HepG2 (cell line): ENCODE results near the gene SAPCD2.

Experiments used
- BRD4 ChIP-seq: sonication (generic); formaldehyde crosslinking; IDR thresholded peaks from 2 replicates; pipeline ENCODE4 v1.4.0; 2020; ENCODE audit warnings: missing genetic modification reagents
- CEBPB ChIP-seq: IDR thresholded peaks from 2 replicates; pipeline ENCODE4 v1.6.1; 2011; ENCODE audit warnings: low read depth, low read length, improper control_type of control experiment, borderline replicate concordance
- CTCF ChIP-seq: sonication (generic); formaldehyde crosslinking; IDR thresholded peaks from 2 replicates; pipeline ENCODE4 v1.5.0; 2020; ENCODE audit warnings: mild to moderate bottlenecking, missing genetic modification reagents, moderate library complexity
- ELK4 ChIP-seq: sonication (generic); formaldehyde crosslinking; IDR thresholded peaks from 2 replicates; pipeline ENCODE4 v1.9.0; 2021; ENCODE audit warnings: missing genetic modification reagents, borderline replicate concordance
- PHF21A ChIP-seq: sonication (generic); formaldehyde crosslinking; IDR thresholded peaks from 2 replicates; pipeline ENCODE4 v1.5.0; 2020; ENCODE audit warnings: mild to moderate bottlenecking, missing genetic modification reagents
- POLR2A ChIP-seq, 2 experiments: IDR thresholded peaks; 2 replicates each; pipeline ENCODE4 v1.6.1; 2011; ENCODE audit warnings: low read depth in 2 of 2, low read length in 2 of 2, mild to moderate bottlenecking in 1 of 2, moderate library complexity in 1 of 2; ENCODE audit not compliant: insufficient read depth in 1 of 2
- RARG ChIP-seq: sonication (generic); formaldehyde crosslinking; IDR thresholded peaks from 2 replicates; pipeline ENCODE4 v1.4.0; 2020; ENCODE audit warnings: low read depth, mild to moderate bottlenecking, missing genetic modification reagents
- REST ChIP-seq, 2 experiments: IDR thresholded peaks; 2 replicates each; pipeline ENCODE4 v1.6.1; 2011 to 2012; ENCODE audit warnings: low read length in 2 of 2, borderline replicate concordance in 1 of 2, low read depth in 1 of 2, mild to moderate bottlenecking in 1 of 2, moderate library complexity in 1 of 2
- TRIM22 ChIP-seq: fragments of 450-650 bp; IDR thresholded peaks from 2 replicates; pipeline ENCODE4 v1.6.1; 2017
- YEATS4 ChIP-seq: sonication (generic); formaldehyde crosslinking; IDR thresholded peaks from 2 replicates; pipeline ENCODE4 v1.4.0; 2020; ENCODE audit warnings: missing genetic modification reagents, borderline replicate concordance
- ZBTB4 ChIP-seq: sonication (generic); formaldehyde crosslinking; IDR thresholded peaks from 2 replicates; pipeline ENCODE4 v1.4.0; 2020; ENCODE audit warnings: missing genetic modification reagents, mild to moderate bottlenecking, borderline replicate concordance
- ZNF281 ChIP-seq: sonication (generic); formaldehyde crosslinking; IDR thresholded peaks from 2 replicates; pipeline ENCODE4 v1.4.0; 2020; ENCODE audit warnings: missing genetic modification reagents, borderline replicate concordance
- ZNF563 ChIP-seq: sonication (generic); formaldehyde crosslinking; IDR thresholded peaks from 2 replicates; pipeline ENCODE4 v1.8.0; 2022; ENCODE audit warnings: mild to moderate bottlenecking, moderate library complexity, missing genetic modification reagents
- ZNF670 ChIP-seq: sonication (generic); formaldehyde crosslinking; IDR thresholded peaks from 2 replicates; pipeline ENCODE4 v1.8.0; 2022; ENCODE audit warnings: mild to moderate bottlenecking, missing genetic modification reagents, borderline replicate concordance

- TF ChIP-seq ZBTB4 (CRISPR knock-in tag) (no peak), ZNF281 (CRISPR knock-in tag) (no peak), YEATS4 (CRISPR knock-in tag) (no peak; the same call in 1 of the 2 replicates), TRIM22 (no peak), REST (IDR thresholded peaks at IDR 0.05; ENCODE audit: borderline replicate concordance in 1 of 2, low read depth in 1 of 2, low read length in 2 of 2) (no peak), CEBPB (no peak), CTCF (no peak), BRD4 (no peak; the same call in 1 of the 2 replicates), ZNF670 (CRISPR knock-in tag) (no peak), PHF21A (CRISPR knock-in tag) (no peak), ELK4 (CRISPR knock-in tag) (no peak), RARG (no peak), POLR2A (IDR thresholded peaks at IDR 0.05; ENCODE audit: insufficient read depth in 1 of 2, low read depth in 2 of 2, low read length in 2 of 2) (no peak), ZNF563 (no peak)
Measured at GRCh38 chr9:137073992-137074399, 3.6 kb upstream of the SAPCD2 start.
